Measurements from ENCODE around the gene ELP5.

The ELP5 gene

DNA sequence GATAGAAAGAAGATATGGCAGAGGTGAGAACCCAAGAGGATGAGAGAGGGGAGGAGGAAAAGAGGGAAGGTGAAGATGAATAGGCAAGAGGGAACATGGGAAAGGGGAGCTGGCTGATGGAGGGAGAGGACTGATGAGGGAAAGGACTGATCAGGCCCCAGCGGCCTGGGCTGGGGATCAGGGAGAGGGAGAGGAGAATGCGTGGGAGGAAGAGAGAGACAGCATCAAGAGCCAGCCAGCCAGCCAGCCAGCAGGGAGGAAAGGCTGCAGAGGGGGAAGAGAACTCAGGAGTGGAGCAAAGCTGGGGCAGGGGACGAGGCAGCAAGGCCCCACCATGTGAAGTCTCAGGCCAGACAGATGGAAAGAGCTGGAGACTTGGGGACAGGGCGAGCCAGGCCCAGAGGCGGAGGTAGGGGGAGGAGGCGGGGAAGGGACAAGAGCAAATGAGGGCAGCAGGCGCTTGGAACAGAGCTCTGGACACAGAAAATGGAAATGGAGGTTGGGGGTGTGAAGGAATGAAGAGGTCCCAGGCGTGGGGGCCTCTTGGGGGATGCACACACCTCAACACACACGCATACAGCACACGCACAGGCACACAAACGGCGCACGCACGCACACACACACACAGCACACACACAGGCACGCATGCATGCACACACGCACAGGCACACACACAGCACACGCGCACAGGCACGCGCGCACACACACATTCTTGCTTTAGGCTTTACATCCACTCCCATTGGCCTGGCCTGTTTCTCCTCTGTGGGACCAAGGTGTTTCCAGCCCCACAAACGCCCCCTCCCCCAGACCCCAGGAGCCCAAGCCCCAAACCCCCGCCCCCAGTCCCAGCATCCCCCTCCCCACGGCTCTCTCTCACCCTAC is 44.7 kb upstream of the ELP5 start:
- no peak overlapping the region for H3K4me3 ChIP-seq (ENCODE audit: low read depth in 1 of 2, low read length in 1 of 2)
- no peak overlapping the region for H3K27ac ChIP-seq
- H3K4me1 ChIP-seq (ENCODE audit: control insufficient read depth in 1 of 2, insufficient read depth in 1 of 2, low read depth in 1 of 2, low read length in 1 of 2): peaks cover 9 to 12% of the 10 kb centered on the region in 2 experiments
- peaks cover 5% of the 10 kb centered on the region for H3K27me3 ChIP-seq
- TF ChIP-seq, protein P1, sequence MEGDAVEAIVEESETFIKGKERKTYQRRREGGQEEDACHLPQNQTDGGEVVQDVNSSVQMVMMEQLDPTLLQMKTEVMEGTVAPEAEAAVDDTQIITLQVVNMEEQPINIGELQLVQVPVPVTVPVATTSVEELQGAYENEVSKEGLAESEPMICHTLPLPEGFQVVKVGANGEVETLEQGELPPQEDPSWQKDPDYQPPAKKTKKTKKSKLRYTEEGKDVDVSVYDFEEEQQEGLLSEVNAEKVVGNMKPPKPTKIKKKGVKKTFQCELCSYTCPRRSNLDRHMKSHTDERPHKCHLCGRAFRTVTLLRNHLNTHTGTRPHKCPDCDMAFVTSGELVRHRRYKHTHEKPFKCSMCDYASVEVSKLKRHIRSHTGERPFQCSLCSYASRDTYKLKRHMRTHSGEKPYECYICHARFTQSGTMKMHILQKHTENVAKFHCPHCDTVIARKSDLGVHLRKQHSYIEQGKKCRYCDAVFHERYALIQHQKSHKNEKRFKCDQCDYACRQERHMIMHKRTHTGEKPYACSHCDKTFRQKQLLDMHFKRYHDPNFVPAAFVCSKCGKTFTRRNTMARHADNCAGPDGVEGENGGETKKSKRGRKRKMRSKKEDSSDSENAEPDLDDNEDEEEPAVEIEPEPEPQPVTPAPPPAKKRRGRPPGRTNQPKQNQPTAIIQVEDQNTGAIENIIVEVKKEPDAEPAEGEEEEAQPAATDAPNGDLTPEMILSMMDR (IDR thresholded peaks at IDR 0.05): no peak
- no peaks in the 10 kb centered on the region for H3K9me3 ChIP-seq
- no peaks in the 10 kb centered on the region for H3K36me3 ChIP-seq

GRCh38 chr17:7208027-7208571 is 43.9 kb upstream of the ELP5 start:
- H3K9me3 ChIP-seq: no peaks in the 10 kb centered on the region
- H3K27me3 ChIP-seq: peaks cover 5% of the 10 kb centered on the region
- H3K4me3 ChIP-seq (ENCODE audit: low read depth in 1 of 2, low read length in 1 of 2): no peak overlapping the region
- TF ChIP-seq, protein P1 (IDR thresholded peaks at IDR 0.05): no peak
- peaks cover 9 to 12% of the 10 kb centered on the region in 2 experiments for H3K4me1 ChIP-seq (ENCODE audit: control insufficient read depth in 1 of 2, insufficient read depth in 1 of 2, low read depth in 1 of 2, low read length in 1 of 2)
- H3K27ac ChIP-seq: no peak overlapping the region
- no peaks in the 10 kb centered on the region for H3K36me3 ChIP-seq

DNA sequence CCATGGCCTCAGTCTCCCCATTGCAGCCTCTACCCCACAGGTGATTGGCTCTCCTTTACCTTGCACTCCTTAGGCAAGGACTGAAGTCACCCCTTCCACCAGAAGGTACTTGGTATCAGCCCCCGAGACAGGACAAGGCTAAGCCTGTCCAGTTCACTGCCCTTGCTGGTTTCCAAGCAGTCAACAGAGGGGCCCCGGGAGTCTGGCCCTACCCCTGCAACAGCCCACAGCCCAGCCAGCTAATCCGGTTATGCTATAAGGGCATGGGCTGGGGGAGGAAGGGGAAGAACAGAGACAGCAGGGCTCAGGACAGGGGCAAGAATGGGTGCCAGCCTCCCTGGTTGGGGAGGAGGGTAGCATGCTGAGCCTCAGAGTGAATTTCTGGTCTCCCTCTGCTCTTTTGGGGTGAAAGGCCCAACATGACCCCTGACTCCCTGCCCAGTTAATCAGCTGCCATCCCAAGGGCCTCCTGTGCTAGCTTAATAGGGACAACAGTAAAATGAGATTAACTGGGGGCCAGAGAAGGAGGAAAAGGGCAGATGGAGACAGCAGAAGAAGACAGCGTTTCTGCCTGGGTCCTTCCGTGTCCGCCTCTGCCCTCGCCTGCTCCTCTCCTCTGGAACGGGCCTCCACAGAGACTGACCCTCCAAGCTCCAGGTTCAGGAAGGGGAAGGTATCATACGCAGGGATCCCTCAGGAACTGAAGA is 43.1 kb upstream of the ELP5 start:
- H3K4me1 ChIP-seq (ENCODE audit: control insufficient read depth in 1 of 2, insufficient read depth in 1 of 2, low read depth in 1 of 2, low read length in 1 of 2): peaks cover 14% of the 10 kb centered on the region in 2 experiments
- H3K27ac ChIP-seq: no peak overlapping the region
- TF ChIP-seq, protein P1 (IDR thresholded peaks at IDR 0.05): no peak
- no peak overlapping the region for H3K4me3 ChIP-seq (ENCODE audit: low read depth in 1 of 2, low read length in 1 of 2)
- peaks cover 5% of the 10 kb centered on the region for H3K27me3 ChIP-seq
- no peaks in the 10 kb centered on the region for H3K36me3 ChIP-seq
- H3K9me3 ChIP-seq: no peaks in the 10 kb centered on the region

GRCh38 chr17:7211491-7212273 is 40.3 kb upstream of the ELP5 start:
- no peak overlapping the region for H3K27ac ChIP-seq
- peaks cover 18 to 19% of the 10 kb centered on the region in 2 experiments for H3K4me1 ChIP-seq (ENCODE audit: control insufficient read depth in 1 of 2, insufficient read depth in 1 of 2, low read depth in 1 of 2, low read length in 1 of 2)
- no peaks in the 10 kb centered on the region for H3K9me3 ChIP-seq
- peaks cover 12% of the 10 kb centered on the region for H3K27me3 ChIP-seq
- H3K36me3 ChIP-seq: no peaks in the 10 kb centered on the region
- H3K4me3 ChIP-seq (ENCODE audit: low read depth in 1 of 2, low read length in 1 of 2): no peak overlapping the region
- TF ChIP-seq, protein P1 (IDR thresholded peaks at IDR 0.05): no peak

DNA sequence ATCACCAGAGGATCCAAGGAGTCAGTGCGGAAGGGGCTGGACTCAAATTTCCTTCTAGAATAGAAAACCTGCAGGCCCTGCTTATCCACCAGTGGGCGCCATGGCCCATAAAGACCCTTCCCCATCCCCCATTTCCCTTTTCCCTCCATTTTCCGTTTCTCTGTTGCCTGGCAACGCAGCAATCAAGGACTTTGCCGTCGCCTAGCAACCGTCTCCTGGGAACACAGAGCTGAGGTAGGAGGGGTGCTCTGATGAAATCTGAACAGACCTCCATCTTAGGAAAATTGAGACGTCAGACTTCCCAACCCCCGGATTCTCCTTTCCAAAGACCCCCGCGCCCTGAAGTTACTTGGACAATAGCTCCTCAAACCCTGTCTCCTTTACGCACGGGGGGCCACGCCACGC is 38.1 kb upstream of the ELP5 start:
- Histone ChIP-seq H3K36me3 (no peaks in the 10 kb centered on the region), H3K4me1 (ENCODE audit: control insufficient read depth in 1 of 2, insufficient read depth in 1 of 2, low read depth in 1 of 2, low read length in 1 of 2) (peaks cover 31 to 37% of the 10 kb centered on the region in 2 experiments), H3K4me3 (ENCODE audit: low read depth in 1 of 2, low read length in 1 of 2) (peak overlapping the region; percentile 56 to 76), H3K9me3 (no peaks in the 10 kb centered on the region), H3K27ac (peak overlapping the region; percentile 70), H3K27me3 (peaks cover 17% of the 10 kb centered on the region)
- TF ChIP-seq, protein P1 (IDR thresholded peaks at IDR 0.05): no peak

Measured in neutrophil (primary cell).